PC-9 (cell line): ENCODE measurements around the gene PRSS2. TPM values are rescaled to one million over a fixed set of nuclear protein-coding genes. Genes with fewer than 3 reads are reported as not detected.
"Not testable (repeated sequence)": the region's sequence is repeated elsewhere in the genome, so short reads cannot be mapped to it uniquely, and the experiment has no call there.

Source experiments
- BruUV-seq: library from RNA; stranded (reverse); fragments of 400-500 nt; replicated peaks from 2 replicates; lab custom pipeline; 2021; lab: Mats Ljungman, UMichigan
- CTCF ChIA-PET: fragments of 300-600 bp; sonication (Branson Sonifier 250); formaldehyde crosslinking; loops from one replicate; lab custom pipeline; 2022; ENCODE audit warnings: antibody characterized with exemption; lab: Charles Lee
- POLR2A ChIA-PET: fragments of 300-600 bp; sonication (Branson Sonifier 250); formaldehyde crosslinking; loops from one replicate; lab custom pipeline; 2022; ENCODE audit warnings: antibody characterized with exemption; ENCODE audit not compliant: unreplicated experiment; lab: Charles Lee
- DNase-seq, 2 experiments: peaks; one replicate each; pipeline versions ENCODE4 v3.0.0 to v3.0.0-alpha.2; 2015 to 2022; ENCODE audit warnings: mixed read lengths in 1 of 2
- H2AFZ ChIP-seq: fragments of 200-600 bp; sonication (generic); 2 replicates; pipeline ENCODE4 v1.8.1; 2017; ENCODE audit warnings: antibody characterized with exemption
- H3F3A ChIP-seq: fragments of 200-600 bp; sonication (generic); 2 replicates; pipeline ENCODE4 v1.8.1; 2017; ENCODE audit warnings: antibody characterized with exemption, mild to moderate bottlenecking, low read depth; ENCODE audit not compliant: insufficient read depth
- H3K27ac ChIP-seq: fragments of 200-600 bp; sonication (generic); 2 replicates; pipeline ENCODE4 v1.6.1; 2016; ENCODE audit warnings: mixed run types
- H3K27me3 ChIP-seq: fragments of 200-600 bp; sonication (generic); 2 replicates; pipeline ENCODE4 v1.6.1; 2016; ENCODE audit warnings: low read depth, mixed run types; ENCODE audit not compliant: insufficient read depth
- H3K36me3 ChIP-seq: fragments of 200-600 bp; sonication (generic); 2 replicates; pipeline ENCODE4 v1.6.1; 2016; ENCODE audit warnings: low read depth, mixed run types
- H3K4me1 ChIP-seq: fragments of 200-600 bp; sonication (generic); replicated peaks from 2 replicates; pipeline ENCODE4 v1.6.1; 2016; ENCODE audit warnings: mixed run types; ENCODE audit not compliant: insufficient read depth
- H3K4me2 ChIP-seq: fragments of 200-600 bp; sonication (generic); 2 replicates; pipeline ENCODE4 v1.6.1; 2017; ENCODE audit warnings: mixed run types
- H3K4me3 ChIP-seq: fragments of 200-600 bp; sonication (generic); 2 replicates; pipeline ENCODE4 v1.6.1; 2016; ENCODE audit warnings: mixed run types
- H3K79me2 ChIP-seq: fragments of 200-600 bp; sonication (generic); 2 replicates; pipeline ENCODE4 v1.6.1; 2017; ENCODE audit warnings: low read depth, mixed run types
- H3K9me2 ChIP-seq: fragments of 200-600 bp; sonication (generic); 2 replicates; pipeline ENCODE4 v1.8.1; 2017; ENCODE audit warnings: mild to moderate bottlenecking; ENCODE audit not compliant: insufficient read depth
- H3K9me3 ChIP-seq: fragments of 200-600 bp; sonication (generic); 2 replicates; pipeline ENCODE4 v1.8.1; 2016; ENCODE audit warnings: low read depth; ENCODE audit not compliant: insufficient read depth
- H4K20me1 ChIP-seq: fragments of 200-600 bp; sonication (generic); 2 replicates; pipeline ENCODE4 v1.8.1; 2017; ENCODE audit not compliant: insufficient read depth
- CTCF ChIP-seq: fragments of 200-600 bp; sonication (generic); conservative IDR thresholded peaks from 2 replicates; pipeline ENCODE4 v1.6.1; 2017; ENCODE audit warnings: mixed run types, antibody characterized with exemption, mild to moderate bottlenecking, moderate library complexity
- EZH2 ChIP-seq: fragments of 200-600 bp; sonication (generic); IDR thresholded peaks from 2 replicates; pipeline ENCODE4 v1.8.0; 2017; ENCODE audit warnings: antibody characterized with exemption, low read depth
- intact Hi-C: fragments of 100-400 bp; cut with micrococcal nuclease; formaldehyde crosslinking; loops from one replicate; pipeline ENCODE4 v1.10.0; 2022; ENCODE audit not compliant: unreplicated experiment
- total RNA-seq: library from RNA; stranded (reverse); gene quantifications from 2 replicates; pipeline ENCODE4 v1.2.3, GENCODE V29; 2021

PRSS2 gene
- total RNA-seq, 1 experiment from 2014 or later, result not detected

- no peak for TF ChIP-seq CTCF
- no peak for TF ChIP-seq EZH2
- intact Hi-C loops, result no loop called here
- no peaks in the 10 kb centered on the region for H3K79me2 ChIP-seq
- no peak overlapping the region for H2AFZ ChIP-seq
- H3K36me3 ChIP-seq, result no peaks in the 10 kb centered on the region
- H3K4me2 ChIP-seq, result no peak overlapping the region
- no peaks in the 10 kb centered on the region for H4K20me1 ChIP-seq
- H3K9me3 ChIP-seq, result peaks cover 6% of the 10 kb centered on the region; the same call in 1 of the 2 replicates
- CTCF ChIA-PET, result interaction anchor here (0.6 kb wide), 1 partner anchor 107 kb away, joined by 4 read pairs; no protein-coding TSS in a partner anchor
- no peak overlapping the region for H3K27ac ChIP-seq
- H3K4me1 ChIP-seq, result peaks cover 15% of the 10 kb centered on the region
- peak in 1 of 2 experiments; percentile 61 for DNase-seq
- no peak overlapping the region for H3K4me3 ChIP-seq
- no peaks in the 10 kb centered on the region for H3K9me2 ChIP-seq
- H3K27me3 ChIP-seq, result no peaks in the 10 kb centered on the region
- peaks cover 8% of the 10 kb centered on the region; the same call in 1 of the 2 replicates for H3F3A ChIP-seq
- BruUV-seq, result no TSS peak
- POLR2A ChIA-PET, result no interaction called here
These were observed 4.1 kb downstream of the PRSS2 start for GRCh38 chr7:142774826-142775225.

GRCh38 chr7:142775351-142776115 is 4.8 kb downstream of the PRSS2 start:
- BruUV-seq, H3K36me3 ChIP-seq, H3K4me2 ChIP-seq, H2AFZ ChIP-seq, H3K27me3 ChIP-seq, H3K79me2 ChIP-seq, DNase-seq, H3K4me3 ChIP-seq, CTCF ChIA-PET, H3K9me2 ChIP-seq, H3K4me1 ChIP-seq, H3F3A ChIP-seq, intact Hi-C loops, H3K9me3 ChIP-seq, POLR2A ChIA-PET, H4K20me1 ChIP-seq, H3K27ac ChIP-seq: not testable (repeated sequence)

- Histone ChIP-seq H3K27ac (no peak overlapping the region), H3K9me2 (no peaks in the 10 kb centered on the region), H3K79me2 (no peaks in the 10 kb centered on the region), H3K4me1 (peaks cover 1% of the 10 kb centered on the region), H3K4me3 (no peak overlapping the region), H3K27me3 (no peaks in the 10 kb centered on the region), H3K4me2 (no peak overlapping the region), H4K20me1 (no peaks in the 10 kb centered on the region), H3K36me3 (no peaks in the 10 kb centered on the region), H3K9me3 (peaks cover 6% of the 10 kb centered on the region; the same call in 1 of the 2 replicates), H2AFZ (no peak overlapping the region), H3F3A (peaks cover 1% of the 10 kb centered on the region; the same call in 1 of the 2 replicates)
- intact Hi-C loops, result no loop called here
- peak in 1 of 2 experiments; percentile 12 for DNase-seq
- ChIA-PET CTCF (interaction anchor here (1.1 kb wide), 1 partner anchor 63 kb away, joined by 3 read pairs; no protein-coding TSS in a partner anchor), POLR2A (no interaction called here)
- no TSS peak for BruUV-seq
- TF ChIP-seq CTCF, result no peak
- TF ChIP-seq EZH2, result no peak
These were observed 5.6 kb downstream of the PRSS2 start for GRCh38 chr7:142776206-142776844.

GRCh38 chr7:142776845-142777225 is 6.1 kb downstream of the PRSS2 start:
- H3K4me1 ChIP-seq, intact Hi-C loops, H4K20me1 ChIP-seq, H3K36me3 ChIP-seq, H3K4me3 ChIP-seq, H3F3A ChIP-seq, DNase-seq, H3K79me2 ChIP-seq, H3K27ac ChIP-seq, H3K4me2 ChIP-seq, H3K9me3 ChIP-seq, H3K27me3 ChIP-seq, H3K9me2 ChIP-seq, H2AFZ ChIP-seq, BruUV-seq, POLR2A ChIA-PET: not testable (repeated sequence)
- CTCF ChIA-PET, result interaction anchor here (1.1 kb wide), 1 partner anchor 63 kb away, joined by 3 read pairs; no protein-coding TSS in a partner anchor
